Neutrophil (primary cell): ENCODE measurements around the gene ZBTB20.

Source experiments
- H3K27ac ChIP-seq: fragments of 200-600 bp; sonication (generic); 2 replicates; pipeline ENCODE4 v1.5.1; 2016; ENCODE audit warnings: mild to moderate bottlenecking, moderate library complexity
- H3K27me3 ChIP-seq: fragments of 200-600 bp; sonication (generic); 2 replicates; pipeline ENCODE4 v1.6.0; 2016; ENCODE audit warnings: mild to moderate bottlenecking
- H3K36me3 ChIP-seq: fragments of 200-600 bp; sonication (generic); 2 replicates; pipeline ENCODE4 v1.5.1; 2017
- H3K4me1 ChIP-seq, 2 experiments: fragments of 200-600 bp in 1 of 2; sonication (generic) in 1 of 2; 1 replicate in 1 of 2; 2 replicates in 1 of 2; pipeline versions ENCODE4 v1.5.1 to v1.6.1; 2013 to 2016; ENCODE audit warnings: low read depth in 1 of 2, low read length in 1 of 2, mild to moderate bottlenecking in 1 of 2, moderate library complexity in 1 of 2; ENCODE audit not compliant: control insufficient read depth in 1 of 2, insufficient read depth in 1 of 2
- H3K4me3 ChIP-seq, 2 experiments: fragments of 200-600 bp in 1 of 2; sonication (generic) in 1 of 2; 1 replicate in 1 of 2; 2 replicates in 1 of 2; pipeline ENCODE4 v1.5.1; 2013 to 2016; ENCODE audit warnings: low read depth in 1 of 2, low read length in 1 of 2, mild to moderate bottlenecking in 1 of 2, moderate library complexity in 1 of 2
- H3K9me3 ChIP-seq: fragments of 200-600 bp; sonication (generic); 2 replicates; pipeline ENCODE4 v1.5.1; 2016
- TF ChIP-seq, protein P1 (sequence below): fragments of 200-600 bp; sonication (generic); IDR thresholded peaks from 2 replicates; pipeline ENCODE4 v1.5.1; 2016; ENCODE audit warnings: antibody characterized with exemption

The ZBTB20 gene

GRCh38 chr3:114902691-114903101 lies 244.4 kb downstream of the ZBTB20 start:
- H3K27me3 ChIP-seq, result no peaks in the 10 kb centered on the region
- no peak overlapping the region for H3K27ac ChIP-seq
- H3K36me3 ChIP-seq, result no peaks in the 10 kb centered on the region
- H3K4me1 ChIP-seq, result no peaks in the 10 kb centered on the region
- no peak overlapping the region for H3K4me3 ChIP-seq
- H3K9me3 ChIP-seq, result no peaks in the 10 kb centered on the region
- TF ChIP-seq, protein P1, sequence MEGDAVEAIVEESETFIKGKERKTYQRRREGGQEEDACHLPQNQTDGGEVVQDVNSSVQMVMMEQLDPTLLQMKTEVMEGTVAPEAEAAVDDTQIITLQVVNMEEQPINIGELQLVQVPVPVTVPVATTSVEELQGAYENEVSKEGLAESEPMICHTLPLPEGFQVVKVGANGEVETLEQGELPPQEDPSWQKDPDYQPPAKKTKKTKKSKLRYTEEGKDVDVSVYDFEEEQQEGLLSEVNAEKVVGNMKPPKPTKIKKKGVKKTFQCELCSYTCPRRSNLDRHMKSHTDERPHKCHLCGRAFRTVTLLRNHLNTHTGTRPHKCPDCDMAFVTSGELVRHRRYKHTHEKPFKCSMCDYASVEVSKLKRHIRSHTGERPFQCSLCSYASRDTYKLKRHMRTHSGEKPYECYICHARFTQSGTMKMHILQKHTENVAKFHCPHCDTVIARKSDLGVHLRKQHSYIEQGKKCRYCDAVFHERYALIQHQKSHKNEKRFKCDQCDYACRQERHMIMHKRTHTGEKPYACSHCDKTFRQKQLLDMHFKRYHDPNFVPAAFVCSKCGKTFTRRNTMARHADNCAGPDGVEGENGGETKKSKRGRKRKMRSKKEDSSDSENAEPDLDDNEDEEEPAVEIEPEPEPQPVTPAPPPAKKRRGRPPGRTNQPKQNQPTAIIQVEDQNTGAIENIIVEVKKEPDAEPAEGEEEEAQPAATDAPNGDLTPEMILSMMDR, result no peak

- Histone ChIP-seq H3K27ac (no peak overlapping the region), H3K27me3 (no peaks in the 10 kb centered on the region), H3K9me3 (no peaks in the 10 kb centered on the region), H3K36me3 (no peaks in the 10 kb centered on the region), H3K4me1 (no peaks in the 10 kb centered on the region), H3K4me3 (no peak overlapping the region)
- TF ChIP-seq, protein P1, result no peak
Measured at GRCh38 chr3:114900908-114901307, 246.2 kb downstream of the ZBTB20 start.

DNA sequence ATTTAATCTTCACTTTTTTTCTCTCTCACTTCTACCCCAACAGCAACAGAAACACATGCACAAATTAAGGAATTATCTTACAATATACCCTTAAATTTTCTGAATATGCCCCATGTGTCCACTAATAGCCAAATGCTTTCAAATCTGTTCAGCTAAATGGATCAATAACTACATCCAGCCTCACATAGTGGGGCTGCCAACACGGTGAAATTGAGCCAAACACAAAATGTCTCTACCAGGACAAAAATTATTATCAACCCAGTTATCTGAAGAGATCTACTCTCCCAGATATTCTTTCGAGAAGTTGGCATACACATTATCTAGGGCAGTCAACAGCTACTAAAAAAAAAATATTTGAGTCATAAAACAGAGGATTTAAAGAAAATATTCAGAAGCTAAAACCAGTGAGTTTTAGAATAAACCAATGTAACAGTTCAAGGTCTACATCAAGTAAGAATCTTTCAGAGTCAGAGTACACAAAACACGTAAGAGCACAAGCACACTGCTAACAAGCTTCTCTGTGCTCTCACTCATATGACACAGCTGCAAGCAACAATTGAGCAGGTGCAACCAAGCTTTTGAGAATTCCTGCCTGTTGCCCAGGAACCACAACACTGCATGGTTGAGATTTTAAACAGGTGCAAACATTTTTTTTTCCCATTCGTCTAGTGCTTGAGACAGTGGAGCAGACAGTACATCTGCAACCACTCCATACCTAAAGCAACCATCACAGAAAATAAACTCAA lies 247.7 kb downstream of the ZBTB20 start:
- Histone ChIP-seq H3K4me1 (no peaks in the 10 kb centered on the region), H3K4me3 (no peak overlapping the region), H3K9me3 (no peaks in the 10 kb centered on the region), H3K27ac (no peak overlapping the region), H3K27me3 (no peaks in the 10 kb centered on the region), H3K36me3 (no peaks in the 10 kb centered on the region)
- TF ChIP-seq, protein P1, result no peak

GRCh38 chr3:114896978-114897377 lies 250.1 kb downstream of the ZBTB20 start:
- TF ChIP-seq, protein P1, result no peak
- Histone ChIP-seq H3K27ac (no peak overlapping the region), H3K9me3 (no peaks in the 10 kb centered on the region)

DNA sequence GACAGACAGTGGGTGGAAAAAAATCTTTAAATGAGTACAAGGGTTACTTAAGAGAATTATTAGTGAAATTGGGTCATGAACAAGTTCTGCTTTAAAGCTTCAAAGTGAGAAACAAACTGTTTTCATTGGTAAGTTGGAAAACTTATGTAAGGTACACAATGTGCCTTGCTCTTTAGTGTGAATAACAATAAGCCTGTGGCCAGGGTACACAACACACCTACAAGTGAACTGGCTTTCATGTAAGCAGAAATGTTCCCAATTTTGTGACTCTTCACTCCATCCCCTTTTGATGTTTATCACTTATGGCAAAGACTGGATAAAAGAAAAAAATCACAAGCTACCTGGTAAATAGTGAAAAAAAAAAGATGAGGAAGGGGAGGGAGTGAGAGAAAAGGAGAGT lies 253.7 kb downstream of the ZBTB20 start:
- no peaks in the 10 kb centered on the region for H3K36me3 ChIP-seq
- H3K4me1 ChIP-seq, result no peaks in the 10 kb centered on the region
- H3K4me3 ChIP-seq, result no peak overlapping the region
- no peak overlapping the region for H3K27ac ChIP-seq
- no peaks in the 10 kb centered on the region for H3K27me3 ChIP-seq
- no peaks in the 10 kb centered on the region for H3K9me3 ChIP-seq
- TF ChIP-seq, protein P1, result no peak

More at GRCh38 chr3:114896978-114897377, 250.1 kb downstream of the ZBTB20 start:
- no peaks in the 10 kb centered on the region for H3K27me3 ChIP-seq
- H3K4me3 ChIP-seq, result no peak overlapping the region
- no peaks in the 10 kb centered on the region for H3K4me1 ChIP-seq
- no peaks in the 10 kb centered on the region for H3K36me3 ChIP-seq
